ENCODE results near the gene NUAK2. TPM values are rescaled to one million over a fixed set of nuclear protein-coding genes. Genes with fewer than 3 reads are reported as not detected.

NUAK2 gene
- total RNA-seq, 2 donors from 2014 or later, result 0.78 to 1.5 TPM

DNA sequence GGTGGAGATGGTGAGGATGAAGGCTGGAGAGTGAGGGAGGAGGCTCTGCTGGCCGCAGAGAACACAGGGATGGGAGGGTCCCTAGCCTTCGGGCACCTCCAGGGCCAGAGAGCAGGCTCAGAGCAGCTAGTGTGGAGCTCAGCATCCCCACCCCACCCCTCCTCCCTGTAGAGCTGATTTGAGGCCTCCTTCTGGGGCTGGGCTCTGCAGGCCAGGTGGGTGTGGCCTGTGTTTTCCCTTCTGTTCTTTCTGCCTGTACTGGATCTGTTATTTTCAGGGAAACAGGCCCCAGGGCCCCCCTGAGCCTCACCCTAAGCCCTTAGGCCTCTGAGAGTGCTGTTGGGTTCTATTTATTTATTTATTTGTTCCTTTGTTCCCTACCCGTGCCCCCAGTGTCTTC lies 49.0 kb downstream of the NUAK2 start:
- ATAC-seq (ENCODE audit: insufficient number of reproducible peaks, low FRiP score, low read depth) (no peak), DNase-seq (ENCODE audit: low spot score) (no peak)
- Histone ChIP-seq H3K27ac (no peak overlapping the region), H3K36me3 (no peaks in the 10 kb centered on the region), H3K27me3 (replicated peaks; ENCODE audit: insufficient read depth) (no peaks in the 10 kb centered on the region), H3K9me3 (no peaks in the 10 kb centered on the region), H3K4me3 (no peak overlapping the region), H3K4me1 (ENCODE audit: control insufficient read depth in 1 of 2, low read depth in 2 of 2) (peaks cover 4 to 15% of the 10 kb centered on the region in 2 donors)
- TF ChIP-seq CTCF (IDR thresholded peaks at IDR 0.05), result no peak

DNA sequence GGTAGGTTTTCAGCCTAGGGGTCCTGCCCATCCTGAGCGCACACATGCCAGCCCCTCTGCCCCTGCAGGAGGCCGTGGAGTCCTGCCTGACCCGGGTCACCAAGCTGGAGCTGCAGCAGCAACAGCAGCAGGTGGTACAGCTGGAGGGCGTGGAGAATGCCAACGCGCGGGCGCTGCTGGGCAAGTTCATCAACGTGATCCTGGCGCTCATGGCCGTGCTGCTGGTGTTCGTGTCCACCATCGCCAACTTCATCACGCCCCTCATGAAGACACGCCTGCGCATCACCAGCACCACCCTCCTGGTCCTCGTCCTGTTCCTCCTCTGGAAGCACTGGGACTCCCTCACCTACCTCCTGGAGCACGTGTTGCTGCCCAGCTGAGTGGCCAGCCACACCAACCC lies 49.8 kb downstream of the NUAK2 start:
- no peaks in the 10 kb centered on the region for H3K27me3 ChIP-seq (replicated peaks; ENCODE audit: insufficient read depth)
- ATAC-seq (ENCODE audit: insufficient number of reproducible peaks, low FRiP score, low read depth) (no peak), DNase-seq (ENCODE audit: low spot score) (no peak)
- no peaks in the 10 kb centered on the region for H3K9me3 ChIP-seq
- no peak for TF ChIP-seq CTCF (IDR thresholded peaks at IDR 0.05)
- peaks cover 4 to 15% of the 10 kb centered on the region in 2 donors for H3K4me1 ChIP-seq (ENCODE audit: control insufficient read depth in 1 of 2, low read depth in 2 of 2)
- H3K36me3 ChIP-seq, result no peaks in the 10 kb centered on the region
- no peak overlapping the region for H3K27ac ChIP-seq
- H3K4me3 ChIP-seq, result no peak overlapping the region

DNA sequence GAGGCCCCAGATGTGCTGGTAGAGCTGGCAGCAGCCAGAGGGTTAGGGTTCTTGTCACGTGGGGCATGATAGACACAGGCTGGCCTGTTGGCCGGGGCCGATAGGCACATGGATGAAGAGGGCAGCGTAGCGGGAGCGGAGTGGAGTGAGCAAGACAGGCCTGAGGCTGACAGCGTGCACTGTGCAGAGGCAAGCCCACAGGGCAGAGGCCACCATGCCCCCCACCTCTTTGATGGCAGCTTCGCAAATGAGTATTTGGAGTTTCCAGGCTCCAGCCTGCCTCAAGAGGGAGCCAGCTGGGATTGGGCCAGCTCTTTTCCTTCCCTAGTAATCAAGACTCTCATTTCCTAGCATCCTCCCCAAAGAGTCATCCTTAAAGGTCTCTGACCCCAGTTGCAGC lies 50.3 kb downstream of the NUAK2 start:
- ATAC-seq (ENCODE audit: insufficient number of reproducible peaks, low FRiP score, low read depth), result no peak
- H3K36me3 ChIP-seq, result no peaks in the 10 kb centered on the region
- H3K4me3 ChIP-seq, result no peak overlapping the region
- H3K9me3 ChIP-seq, result no peaks in the 10 kb centered on the region
- peaks cover 4 to 15% of the 10 kb centered on the region in 2 donors for H3K4me1 ChIP-seq (ENCODE audit: control insufficient read depth in 1 of 2, low read depth in 2 of 2)
- DNase-seq (ENCODE audit: low spot score), result no peak
- H3K27me3 ChIP-seq (replicated peaks; ENCODE audit: insufficient read depth), result no peaks in the 10 kb centered on the region
- H3K27ac ChIP-seq, result no peak overlapping the region
- no peak for TF ChIP-seq CTCF (IDR thresholded peaks at IDR 0.05)

GRCh38 chr1:205270764-205271163 lies 50.8 kb downstream of the NUAK2 start:
- DNase-seq (ENCODE audit: low spot score), result no peak
- TF ChIP-seq CTCF (IDR thresholded peaks at IDR 0.05), result no peak
- H3K9me3 ChIP-seq, result no peaks in the 10 kb centered on the region

DNA sequence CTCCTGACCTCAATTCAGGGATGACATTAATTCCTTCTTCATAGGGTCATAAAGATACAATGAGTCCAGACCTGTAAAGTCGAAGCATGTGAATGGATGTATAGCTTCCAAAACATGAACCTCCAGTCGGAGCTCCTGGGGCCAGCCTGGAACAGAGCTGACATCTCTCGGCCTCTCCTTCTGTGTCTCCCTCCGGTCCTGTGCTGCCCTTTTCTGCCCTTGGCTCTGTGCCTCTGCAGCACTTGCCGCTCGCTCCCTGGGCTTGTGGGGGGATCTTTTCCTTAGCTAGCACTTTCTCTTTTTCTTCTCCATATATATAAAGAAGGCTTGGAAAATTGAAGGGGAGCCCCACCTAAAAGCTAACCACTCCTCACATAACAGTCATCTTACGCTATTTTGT lies 51.3 kb downstream of the NUAK2 start:
- H3K4me3 ChIP-seq, result no peak overlapping the region
- no peaks in the 10 kb centered on the region for H3K9me3 ChIP-seq
- H3K36me3 ChIP-seq, result no peaks in the 10 kb centered on the region
- DNase-seq (ENCODE audit: low spot score) (no peak), ATAC-seq (ENCODE audit: insufficient number of reproducible peaks, low FRiP score, low read depth) (no peak)
- TF ChIP-seq CTCF (IDR thresholded peaks at IDR 0.05), result no peak
- H3K27ac ChIP-seq, result no peak overlapping the region
- H3K27me3 ChIP-seq (replicated peaks; ENCODE audit: insufficient read depth), result no peaks in the 10 kb centered on the region
- peaks cover 4 to 15% of the 10 kb centered on the region in 2 donors for H3K4me1 ChIP-seq (ENCODE audit: control insufficient read depth in 1 of 2, low read depth in 2 of 2)

More at GRCh38 chr1:205270764-205271163, 50.8 kb downstream of the NUAK2 start:
- Histone ChIP-seq H3K27ac (no peak overlapping the region), H3K4me1 (ENCODE audit: control insufficient read depth in 1 of 2, low read depth in 2 of 2) (peaks cover 4 to 15% of the 10 kb centered on the region in 2 donors), H3K4me3 (no peak overlapping the region), H3K27me3 (replicated peaks; ENCODE audit: insufficient read depth) (no peaks in the 10 kb centered on the region), H3K36me3 (no peaks in the 10 kb centered on the region)
- ATAC-seq (ENCODE audit: insufficient number of reproducible peaks, low FRiP score, low read depth), result no peak

All from thoracic aorta (tissue), 2 donors.